A673 (cell line): ENCODE results near the gene TBC1D16. TPM values are rescaled to one million over a fixed set of nuclear protein-coding genes. Genes with fewer than 3 reads are reported as not detected.
A peak's percentile ranks its signal among the peaks of the same experiment; 100 is the strongest.

ENCODE experiments used
- BruUV-seq: library from RNA; stranded (reverse); fragments of 400-500 nt; replicated peaks from 2 replicates; lab custom pipeline; 2021; lab: Mats Ljungman, UMichigan
- CTCF ChIA-PET: fragments of 300-600 bp; sonication (Branson Sonifier 250); formaldehyde crosslinking; loops from one replicate; lab custom pipeline; 2022; ENCODE audit warnings: antibody characterized with exemption; lab: Charles Lee
- POLR2A ChIA-PET: fragments of 300-600 bp; sonication (Branson Sonifier 250); formaldehyde crosslinking; loops from one replicate; lab custom pipeline; 2022; ENCODE audit warnings: antibody characterized with exemption; ENCODE audit not compliant: low non-redundant PET; lab: Charles Lee
- DNase-seq: peaks from one replicate; pipeline ENCODE4 v3.0.0-alpha.2; 2015; ENCODE audit warnings: low spot score
- H3K27ac ChIP-seq: fragments of 200-600 bp; sonication (generic); 2 replicates; pipeline ENCODE4 v1.5.1; 2016; ENCODE audit warnings: mixed run types, low read depth, mild to moderate bottlenecking, mixed read lengths, antibody characterized with exemption, low read length; ENCODE audit not compliant: poor library complexity, severe bottlenecking
- H3K27me3 ChIP-seq: fragments of 200-600 bp; sonication (generic); replicated peaks from 2 replicates; pipeline ENCODE4 v1.6.1; 2017; ENCODE audit warnings: mixed run types, low read depth, mild to moderate bottlenecking, mixed read lengths, antibody characterized with exemption, low read length; ENCODE audit not compliant: insufficient read depth, poor library complexity
- H3K36me3 ChIP-seq: fragments of 200-600 bp; sonication (generic); 2 replicates; pipeline ENCODE4 v1.6.1; 2016; ENCODE audit warnings: mixed run types, mild to moderate bottlenecking, mixed read lengths, antibody characterized with exemption, low read length; ENCODE audit not compliant: insufficient read depth, poor library complexity, severe bottlenecking
- H3K4me1 ChIP-seq: fragments of 200-600 bp; sonication (generic); 2 replicates; pipeline ENCODE4 v1.6.1; 2017; ENCODE audit warnings: mixed run types, mild to moderate bottlenecking, mixed read lengths, antibody characterized with exemption, low read length; ENCODE audit not compliant: insufficient read depth, poor library complexity, severe bottlenecking
- H3K4me3 ChIP-seq: fragments of 200-600 bp; sonication (generic); 2 replicates; pipeline ENCODE4 v1.5.1; 2016; ENCODE audit warnings: low read depth, mixed run types, mild to moderate bottlenecking, mixed read lengths, low read length; ENCODE audit not compliant: poor library complexity, severe bottlenecking
- H3K9me3 ChIP-seq: fragments of 200-600 bp; sonication (generic); 2 replicates; pipeline ENCODE4 v1.6.1; 2016; ENCODE audit warnings: mixed run types, low read depth, mild to moderate bottlenecking, mixed read lengths, antibody characterized with exemption, low read length; ENCODE audit not compliant: poor library complexity, severe bottlenecking
- CTCF ChIP-seq: fragments of 300-800, 200-600 bp; sonication (generic); conservative IDR thresholded peaks from 2 replicates; pipeline ENCODE4 v1.5.1; 2017; ENCODE audit warnings: low read depth, mild to moderate bottlenecking, antibody characterized with exemption, low read length, moderate library complexity, mixed read lengths
- EZH2 ChIP-seq: fragments of 200-600 bp; sonication (generic); IDR thresholded peaks from 2 replicates; pipeline ENCODE4 v1.6.1; 2017; ENCODE audit warnings: borderline replicate concordance, low read depth, mild to moderate bottlenecking, mixed read lengths, antibody characterized with exemption, low read length; ENCODE audit not compliant: poor library complexity, severe bottlenecking
- intact Hi-C: fragments of 100-400 bp; cut with micrococcal nuclease; formaldehyde crosslinking; loops from one replicate; pipeline ENCODE4 v1.10.0; 2022; ENCODE audit not compliant: unreplicated experiment
- total RNA-seq: library from RNA; stranded (reverse); gene quantifications from 2 replicates; pipeline ENCODE4 v1.2.3, GENCODE V29; 2021

The TBC1D16 gene
- total RNA-seq, 1 experiment from 2014 or later = 49.1 TPM

- Histone ChIP-seq H3K27ac (no peak overlapping the region), H3K36me3 (no peaks in the 10 kb centered on the region), H3K4me3 (no peak overlapping the region), H3K9me3 (no peaks in the 10 kb centered on the region), H3K4me1 (no peaks in the 10 kb centered on the region), H3K27me3 (no peaks in the 10 kb centered on the region)
- ChIA-PET POLR2A (interaction anchor here (0.6 kb wide), 1 partner anchor 1447 kb away, joined by 6 read pairs; no protein-coding TSS in a partner anchor), CTCF (interaction anchor here (0.6 kb wide), 1 partner anchor 135 kb away, joined by 3 read pairs; no protein-coding TSS in a partner anchor)
- no peak for TF ChIP-seq CTCF
- TF ChIP-seq EZH2 = no peak
- no peak for DNase-seq
- intact Hi-C loops = no loop called here
- no TSS peak for BruUV-seq
These were observed 8.3 kb upstream of the TBC1D16 start for GRCh38 chr17:80043963-80044362.

- intact Hi-C loops = no loop called here
- Histone ChIP-seq H3K27ac (peak overlapping the region; percentile 85), H3K36me3 (no peaks in the 10 kb centered on the region), H3K4me3 (peak overlapping the region; percentile 85), H3K27me3 (no peaks in the 10 kb centered on the region), H3K9me3 (no peaks in the 10 kb centered on the region), H3K4me1 (peaks cover 5% of the 10 kb centered on the region)
- POLR2A ChIA-PET = no interaction called here
- no peak for TF ChIP-seq CTCF
- TF ChIP-seq EZH2 = no peak
- CTCF ChIA-PET = no interaction called here
- peak; percentile 64 for DNase-seq
- BruUV-seq = no TSS peak
These were observed 1.2 kb upstream of the TBC1D16 start for GRCh38 chr17:80036715-80037477.

GRCh38 chr17:80035937-80036714 is 454 bp upstream of the TBC1D16 start, which contains the start of gene CCDC40:
TSS of gene CCDC40 (plus strand) at chr17:80036642. CDS start at chr17:80036663, 21 bp downstream.
- H3K4me1 ChIP-seq = peaks cover 5% of the 10 kb centered on the region
- peak; percentile 84 for DNase-seq
- no peaks in the 10 kb centered on the region for H3K9me3 ChIP-seq
- peak within 1 kb of the TSS; percentile 85 for H3K4me3 ChIP-seq
- POLR2A ChIA-PET = no interaction called here
- no peaks in the 10 kb centered on the region for H3K36me3 ChIP-seq
- H3K27ac ChIP-seq = peak within 1 kb of the TSS; percentile 85
- CTCF ChIA-PET = no interaction called here
- intact Hi-C loops = no loop called here
- no TSS peak for BruUV-seq
- no peaks in the 10 kb centered on the region for H3K27me3 ChIP-seq
- TF ChIP-seq EZH2 = no peak
- TF ChIP-seq CTCF = peak; percentile 32; the same call in 1 of the 2 replicates
